GM19023 (cell line): ENCODE data around the gene COX20.
A peak's percentile ranks its signal among the peaks of the same experiment; 100 is the strongest.
"Not testable (repeated sequence)": the region's sequence is repeated elsewhere in the genome, so short reads cannot be mapped to it uniquely, and the experiment has no call there.

Experiments
- ATAC-seq: cut with Tn5 transposase; IDR thresholded peaks from one replicate; pipeline ENCODE4 v1.9.1; 2021; ENCODE audit warnings: mild to moderate bottlenecking, moderate library complexity; ENCODE audit not compliant: unreplicated experiment

The COX20 gene

DNA sequence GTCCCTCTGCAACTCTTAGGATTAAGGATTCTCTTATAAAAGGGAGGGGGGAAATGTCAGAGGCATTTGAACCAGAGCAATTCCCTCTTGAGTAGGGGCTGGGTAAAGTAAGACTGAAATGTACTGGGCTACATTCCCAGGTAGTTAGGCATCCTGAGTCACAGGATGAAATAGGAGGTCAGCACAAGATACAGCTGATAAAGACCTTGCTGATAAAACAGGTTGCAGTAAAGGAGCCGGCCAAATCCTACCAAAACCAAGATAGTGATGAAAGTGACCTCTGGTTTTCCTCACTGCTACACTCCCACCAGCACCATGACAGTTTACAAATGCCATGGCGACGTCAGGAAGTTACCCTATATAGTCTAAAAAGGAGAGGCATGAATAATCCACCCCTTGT, 14.3 kb upstream of the COX20 start:
- no peak for ATAC-seq

GRCh38 chr1:244822878-244823277, 12.6 kb upstream of the COX20 start:
- ATAC-seq = no peak

DNA sequence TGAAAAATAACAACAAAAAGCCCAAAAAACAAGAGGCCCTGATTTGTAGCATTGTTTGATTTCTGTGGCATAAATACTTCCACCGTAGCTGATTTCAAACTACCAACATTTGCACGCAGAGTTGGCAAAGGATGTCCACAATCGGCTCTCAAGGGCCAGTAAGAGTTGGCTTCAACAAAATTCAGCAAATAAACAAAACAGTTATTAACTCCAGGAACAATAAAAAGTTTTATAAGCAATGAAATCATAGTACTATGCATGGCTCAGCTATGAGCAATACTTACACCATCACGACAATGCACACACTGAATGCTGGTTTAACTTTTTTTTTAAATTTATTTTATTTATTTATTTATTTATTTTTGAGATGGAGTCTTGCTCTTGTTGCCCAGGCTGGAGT, 8.7 kb upstream of the COX20 start:
- no peak for ATAC-seq

DNA sequence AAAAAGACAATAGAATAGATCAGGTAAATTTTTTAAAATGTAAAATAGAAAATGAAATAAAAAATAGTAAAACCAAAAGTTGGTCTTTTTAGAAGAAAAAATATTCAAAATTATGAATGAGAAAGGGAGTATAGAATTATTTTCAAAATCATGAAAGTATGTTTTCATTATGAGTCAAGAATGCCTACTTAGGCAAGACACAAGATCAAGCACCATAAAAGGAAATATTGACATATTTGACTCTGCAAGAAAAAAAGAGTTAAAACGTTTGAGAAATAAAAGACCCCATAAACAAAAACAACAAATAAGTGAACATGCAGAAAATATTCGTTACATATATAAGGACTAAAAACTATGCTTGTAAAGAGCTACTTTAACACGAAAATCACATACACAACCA, 4.8 kb upstream of the COX20 start:
- no peak for ATAC-seq

- not testable (repeated sequence) for ATAC-seq
Measured at GRCh38 chr1:244833260-244833659, 2.2 kb upstream of the COX20 start.

DNA sequence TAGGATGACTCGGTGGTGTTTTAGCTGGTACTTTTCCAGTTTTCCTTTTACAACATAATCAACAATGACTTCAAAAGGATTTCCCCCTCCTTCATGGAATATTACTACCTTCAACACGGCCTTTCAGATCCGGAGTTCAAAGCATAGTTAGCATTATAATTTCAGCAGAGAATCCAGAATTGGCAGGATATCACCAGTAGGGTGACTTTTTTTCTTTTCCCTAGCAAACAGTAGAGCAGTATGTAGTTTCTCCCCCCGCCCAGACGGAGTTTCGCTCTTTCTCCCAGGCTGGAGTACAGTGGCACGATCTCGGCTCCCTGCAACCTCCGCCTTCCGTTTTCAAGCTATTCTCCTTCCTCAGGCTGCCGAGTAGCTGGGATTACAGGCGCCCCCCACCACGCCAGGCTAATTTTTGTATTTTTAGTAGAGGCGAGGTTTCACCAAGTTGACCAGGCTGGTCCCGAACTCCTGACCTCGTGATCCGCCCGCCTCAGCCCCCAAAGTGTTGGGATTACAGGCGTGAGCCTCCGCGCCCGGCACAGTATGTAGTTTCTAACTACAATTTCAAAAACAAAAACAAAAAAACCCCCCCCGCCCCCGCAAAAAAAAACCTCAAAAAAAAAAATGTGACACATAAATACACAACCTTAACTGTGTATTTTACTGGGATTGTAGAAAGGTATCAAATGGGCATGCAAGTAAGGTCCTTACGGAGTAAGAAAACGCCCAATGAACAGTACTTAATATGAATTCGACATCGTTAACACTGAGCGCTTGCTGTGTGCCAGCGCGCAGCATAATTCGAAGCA, 1.5 kb upstream of the COX20 start:
- ATAC-seq = no peak

DNA sequence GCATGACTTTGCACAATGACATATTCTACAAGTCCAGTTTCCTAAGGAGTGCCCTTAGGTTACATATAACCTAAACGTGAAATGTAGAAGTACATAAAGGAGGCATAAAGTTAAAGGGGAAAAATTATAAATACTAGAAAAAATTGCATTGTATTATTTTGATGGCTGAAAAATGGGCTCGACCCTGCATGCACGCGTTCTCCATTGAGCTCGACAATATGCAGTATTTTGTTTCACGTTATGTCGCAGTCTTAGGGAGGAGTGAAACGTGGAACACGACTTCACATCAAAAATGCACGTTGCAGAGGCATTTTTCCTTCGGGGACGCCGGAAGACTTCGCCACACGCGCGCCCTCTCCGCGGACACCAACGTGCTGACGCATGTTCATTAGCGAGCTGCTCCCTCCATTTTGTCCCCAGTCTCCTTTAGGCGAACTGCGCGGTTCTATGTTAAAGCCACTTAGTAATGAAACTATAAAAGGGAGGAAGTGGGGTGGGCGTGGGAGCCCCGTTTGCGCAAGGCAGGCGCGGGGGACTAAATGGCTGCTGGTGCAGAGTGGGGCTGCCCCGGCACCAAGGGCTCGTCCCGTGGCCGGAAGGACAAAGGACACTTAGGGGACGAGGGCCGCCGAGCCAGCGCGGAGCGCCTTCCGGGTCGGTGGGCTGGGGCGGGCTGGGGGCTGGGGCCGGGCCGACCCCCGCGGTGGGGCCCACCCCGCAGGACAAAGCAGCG, 749 bp upstream of the COX20 start:
- ATAC-seq = peak; percentile 69

- no peak for ATAC-seq
Measured at GRCh38 chr1:244836135-244836521, 670 bp downstream of the COX20 start.

DNA sequence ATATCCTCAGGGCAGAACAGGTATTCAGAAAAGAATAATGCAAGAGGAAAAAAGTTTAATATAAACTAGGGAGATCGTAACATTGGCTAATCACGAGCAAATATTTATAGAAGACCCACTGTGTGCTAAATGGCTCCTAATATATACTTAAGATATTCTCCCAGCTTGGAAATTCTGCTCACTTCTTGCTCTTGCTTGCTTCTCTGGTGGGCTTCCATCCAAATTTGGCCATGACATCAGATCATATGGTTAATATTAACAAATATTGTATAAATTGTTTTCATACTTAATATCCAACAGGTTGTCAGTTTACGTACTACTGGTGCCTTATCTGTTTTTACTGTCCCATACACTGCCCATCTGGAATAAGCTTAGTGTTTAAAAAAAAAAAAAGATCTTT, 1.1 kb downstream of the COX20 start:
- ATAC-seq = no peak

GRCh38 chr1:244837597-244838258, 2.3 kb downstream of the COX20 start:
- ATAC-seq = no peak

DNA sequence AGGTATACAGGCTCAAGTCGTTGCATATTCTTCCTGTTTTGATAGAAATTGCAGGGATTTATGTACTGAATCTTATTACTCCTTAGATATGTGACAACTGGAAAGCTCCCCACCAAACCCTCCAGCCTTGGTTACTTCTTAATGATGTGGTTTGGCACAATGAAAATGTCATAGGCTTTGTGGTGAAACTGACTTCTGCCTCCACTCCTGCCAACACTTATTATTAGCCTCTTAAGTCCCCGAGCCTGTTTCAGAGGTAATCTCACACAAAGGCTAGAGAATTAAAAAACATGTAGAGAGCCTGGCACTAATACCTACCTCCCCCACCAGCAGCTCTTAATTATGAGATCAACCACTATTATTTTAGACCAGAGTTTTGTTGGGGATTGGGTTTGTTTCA, 4.2 kb downstream of the COX20 start:
- ATAC-seq = no peak

GRCh38 chr1:244840219-244840794, 4.8 kb downstream of the COX20 start:
- ATAC-seq = no peak

GRCh38 chr1:244841273-244841927, 5.9 kb downstream of the COX20 start:
- ATAC-seq = no peak

DNA sequence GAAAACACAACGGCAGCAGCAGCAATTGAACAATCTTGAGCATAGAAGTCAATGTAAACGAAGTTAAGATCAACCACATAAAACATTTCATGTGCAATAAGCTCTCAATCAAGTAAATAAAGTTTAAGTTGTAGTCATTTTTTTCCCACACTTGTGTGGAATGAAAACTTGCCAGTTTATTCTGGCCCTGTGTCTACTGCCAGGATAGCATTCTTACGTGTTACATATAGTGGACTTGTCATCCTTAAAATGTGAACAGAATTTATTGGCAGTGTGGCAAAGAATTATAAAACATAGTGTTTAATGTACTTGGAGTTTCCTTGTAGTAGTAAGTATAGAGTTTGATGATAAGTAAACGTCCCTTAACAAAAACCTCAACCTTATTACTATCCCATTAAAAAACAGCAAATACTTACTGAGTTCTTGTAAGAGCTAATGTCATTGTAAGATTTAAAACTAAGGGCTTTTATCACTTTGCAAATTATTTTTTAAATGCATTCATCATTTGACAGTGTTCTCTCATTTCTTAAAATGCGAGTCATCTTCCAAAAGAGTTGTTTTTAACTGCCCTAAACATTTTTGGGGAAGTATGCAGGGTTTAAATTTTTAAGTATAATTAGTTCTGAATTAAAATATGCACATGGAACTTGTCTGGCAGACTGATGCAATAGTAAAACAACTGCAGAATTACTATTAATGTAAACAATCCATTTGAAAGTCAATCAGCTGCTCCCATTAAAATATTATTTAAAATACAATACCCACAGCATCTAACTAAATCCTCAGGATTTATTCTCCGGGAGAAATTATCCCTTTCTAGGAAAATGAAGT, 7.9 kb downstream of the COX20 start:
- ATAC-seq = no peak

DNA sequence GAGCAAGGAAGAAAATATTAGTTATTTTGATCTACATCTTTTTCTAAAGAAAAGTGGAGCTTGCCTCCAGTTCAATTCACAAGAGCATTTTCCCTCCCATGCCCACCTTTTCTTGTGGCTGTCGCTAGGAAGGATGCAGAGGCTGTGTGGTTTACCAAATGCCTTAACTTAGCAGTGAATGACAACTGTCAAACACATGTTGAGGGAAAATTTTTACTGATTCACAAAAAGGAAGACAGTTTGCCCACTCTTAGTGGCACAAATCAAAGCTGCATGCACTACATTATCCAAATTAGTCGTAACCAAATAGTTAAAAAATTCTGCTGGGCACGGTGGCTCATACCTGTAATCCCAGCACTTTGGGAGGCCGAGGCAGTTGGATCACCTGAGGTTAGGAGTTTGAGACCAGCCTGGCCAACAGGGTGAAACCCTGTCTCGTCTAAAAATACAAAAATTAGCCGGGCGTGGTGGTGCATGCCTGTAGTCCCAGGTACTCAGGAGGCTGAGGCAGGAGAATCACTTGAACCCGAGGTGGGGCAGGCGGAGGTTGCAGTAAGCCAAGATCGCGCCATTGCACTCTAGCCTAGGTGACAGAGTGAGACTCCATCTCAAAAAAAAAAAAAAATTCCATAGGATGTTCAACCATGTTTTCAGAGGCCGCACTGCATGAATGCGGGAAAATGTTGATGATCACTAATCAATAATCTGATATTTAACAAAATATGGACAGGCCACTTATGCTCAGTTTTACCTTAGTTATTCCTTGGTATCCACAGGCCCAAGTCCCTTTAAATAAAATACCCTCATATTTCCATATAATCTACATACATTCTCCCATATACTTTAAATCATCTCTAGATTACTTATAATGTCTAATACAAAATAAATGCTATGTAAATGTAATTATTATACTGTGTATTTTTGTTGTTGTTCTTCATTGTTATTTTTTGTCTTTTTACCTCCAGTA, 9.0 kb downstream of the COX20 start:
- ATAC-seq = no peak

GRCh38 chr1:244846653-244847052, 11.2 kb downstream of the COX20 start:
- no peak for ATAC-seq

DNA sequence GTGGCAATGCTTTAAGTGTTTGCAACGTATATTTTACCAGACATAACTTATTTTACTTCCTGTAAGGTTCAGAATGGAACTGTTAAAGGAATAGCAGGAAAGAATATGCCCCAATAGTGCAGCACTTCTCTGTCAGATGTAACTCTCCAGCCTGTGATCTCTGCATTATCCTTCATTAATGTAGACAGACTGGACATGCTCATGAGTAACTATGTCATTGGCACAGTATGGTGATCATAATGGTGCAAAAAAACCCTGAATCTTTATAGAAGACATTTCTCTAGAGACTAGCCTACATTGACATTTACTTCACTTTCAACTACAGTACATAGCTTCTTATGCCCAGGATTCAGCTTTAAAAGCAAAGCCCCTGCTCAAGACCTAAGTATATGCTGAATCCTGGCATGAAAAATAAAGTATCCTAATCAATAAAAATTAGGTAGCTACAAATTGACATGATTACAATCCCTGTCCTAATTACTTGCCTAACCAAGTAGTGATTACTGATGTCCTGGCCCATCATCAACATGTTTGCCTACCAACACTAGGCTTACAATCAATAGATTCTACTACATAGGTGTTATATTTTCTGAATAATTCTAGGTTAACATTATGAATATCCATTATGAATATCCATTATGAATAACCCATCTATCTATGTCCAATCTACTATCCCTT, 13.9 kb downstream of the COX20 start:
- ATAC-seq = no peak

GRCh38 chr1:244850099-244850852, 14.8 kb downstream of the COX20 start:
- no peak for ATAC-seq
